Uterus (tissue), 4 donors: ENCODE results near the gene TIMM8A. TPM values are rescaled to one million over a fixed set of nuclear protein-coding genes. Genes with fewer than 3 reads are reported as not detected.
"Not testable (repeated sequence)": the region's sequence is repeated elsewhere in the genome, so short reads cannot be mapped to it uniquely, and the experiment has no call there.

Source experiments
- DNase-seq, 2 donors: peaks; one replicate each; pipeline ENCODE4 v3.0.0-alpha.2; 2019 to 2020
- H3K27ac ChIP-seq, 2 donors: fragments of 200-600 bp; sonication (generic); 1 replicate in 1 of 2; 2 replicates in 1 of 2; pipeline ENCODE4 v1.5.1; 2016 to 2018
- H3K27me3 ChIP-seq, 2 donors: fragments of 200-600 bp; sonication (generic); one replicate each; pipeline ENCODE4 v1.5.1; 2018 to 2019; ENCODE audit warnings: control low read depth in 1 of 2
- H3K36me3 ChIP-seq, 2 donors: fragments of 200-600 bp; sonication (generic); one replicate each; pipeline ENCODE4 v1.5.1; 2019; ENCODE audit warnings: control low read depth in 1 of 2
- H3K4me1 ChIP-seq, 2 donors: fragments of 200-600 bp; sonication (generic); one replicate each; pipeline ENCODE4 v1.5.1; 2018 to 2019; ENCODE audit warnings: control low read depth in 1 of 2
- H3K4me3 ChIP-seq, 2 donors: fragments of 200-600 bp; sonication (generic); 1 replicate in 1 of 2; 2 replicates in 1 of 2; pipeline ENCODE4 v1.5.1; 2018 to 2019; ENCODE audit warnings: mild to moderate bottlenecking in 1 of 2
- H3K9me3 ChIP-seq, 2 donors: fragments of 200-600 bp; sonication (generic); one replicate each; pipeline ENCODE4 v1.5.1; 2019; ENCODE audit warnings: control low read depth in 1 of 2
- CTCF ChIP-seq, 4 experiments: fragments of 200-600 bp in 2 of 4; fragments of 450-650 bp in 2 of 4; sonication (generic) in 2 of 4; IDR thresholded peaks; one replicate each; pipeline ENCODE4 v1.5.1; 2016 to 2019; ENCODE audit warnings: antibody characterized with exemption in 4 of 4, mild to moderate bottlenecking in 2 of 4, moderate library complexity in 1 of 4
- POLR2A ChIP-seq, 2 donors: fragments of 450-650 bp; IDR thresholded peaks; one replicate each; pipeline ENCODE4 v1.6.1; 2016; ENCODE audit warnings: antibody characterized with exemption in 2 of 2, mild to moderate bottlenecking in 1 of 2, moderate library complexity in 1 of 2
- intact Hi-C: fragments of 100-400 bp; cut with DNase I; formaldehyde crosslinking; loops from one replicate; pipeline ENCODE4 v1.15.1; 2023; ENCODE audit warnings: low total_unique reads
- total RNA-seq, 4 donors: library from RNA; depleted of rRNA in 3 of 4; stranded (reverse); fragments of >200 nt in 3 of 4; gene quantifications; one replicate each; pipeline versions ENCODE4 v1.1.0 to v1.2.4, GENCODE V29; 2014 to 2023
- donor health status: DM: yes; HTN: yes; CAD: no.

TIMM8A gene
- total RNA-seq, 4 donors from 2014 or later: 7.0 to 11.0 TPM; not detected in 2

- no peaks in the 10 kb centered on the region for H3K4me1 ChIP-seq
- no peaks in the 10 kb centered on the region for H3K9me3 ChIP-seq
- no peak overlapping the region for H3K27ac ChIP-seq
- no peak overlapping the region for H3K4me3 ChIP-seq
- no peaks in the 10 kb centered on the region for H3K36me3 ChIP-seq
- intact Hi-C loops: no loop called here
- TF ChIP-seq CTCF (IDR thresholded peaks at IDR 0.05) (no peak), POLR2A (IDR thresholded peaks at IDR 0.05) (no peak)
- no peaks in the 10 kb centered on the region for H3K27me3 ChIP-seq
- no peak for DNase-seq
Measured at GRCh38 chrX:101359966-101360365, 11.4 kb upstream of the TIMM8A start.

GRCh38 chrX:101357166-101357795 is 8.7 kb upstream of the TIMM8A start:
- Histone ChIP-seq H3K4me3 (no peak overlapping the region), H3K4me1 (no peaks in the 10 kb centered on the region), H3K27ac (no peak overlapping the region), H3K9me3 (no peaks in the 10 kb centered on the region), H3K36me3 (no peaks in the 10 kb centered on the region), H3K27me3 (no peaks in the 10 kb centered on the region)
- TF ChIP-seq POLR2A (IDR thresholded peaks at IDR 0.05): no peak
- TF ChIP-seq CTCF (IDR thresholded peaks at IDR 0.05): peak in 1 of 4 experiments; percentile 3
- intact Hi-C loops: no loop called here
- no peak for DNase-seq

- H3K9me3 ChIP-seq: no peaks in the 10 kb centered on the region
- peak overlapping the region; percentile 55 to 61 for H3K4me3 ChIP-seq
- H3K27me3 ChIP-seq: no peaks in the 10 kb centered on the region
- no peak for TF ChIP-seq POLR2A (IDR thresholded peaks at IDR 0.05)
- no peak for TF ChIP-seq CTCF (IDR thresholded peaks at IDR 0.05)
- H3K27ac ChIP-seq: peak overlapping the region; percentile 87 to 94
- no peaks in the 10 kb centered on the region for H3K4me1 ChIP-seq
- H3K36me3 ChIP-seq: no peaks in the 10 kb centered on the region
- DNase-seq: no peak
- intact Hi-C loops: no loop called here
Measured at GRCh38 chrX:101349193-101349562, 636 bp upstream of the TIMM8A start.

GRCh38 chrX:101347859-101348451 is 587 bp downstream of the TIMM8A start:
- Histone ChIP-seq H3K36me3 (no peaks in the 10 kb centered on the region), H3K27me3 (no peaks in the 10 kb centered on the region), H3K27ac (peak overlapping the region; percentile 87 to 94), H3K4me3 (peak overlapping the region; percentile 55 to 61), H3K9me3 (no peaks in the 10 kb centered on the region), H3K4me1 (no peaks in the 10 kb centered on the region)
- TF ChIP-seq CTCF (IDR thresholded peaks at IDR 0.05) (no peak), POLR2A (IDR thresholded peaks at IDR 0.05) (no peak)
- intact Hi-C loops: no loop called here
- peak in 1 of 2 donors; percentile 13 for DNase-seq

GRCh38 chrX:101337776-101338271 is 10.7 kb downstream of the TIMM8A start:
- H3K27me3 ChIP-seq: no peaks in the 10 kb centered on the region
- DNase-seq: no peak
- H3K27ac ChIP-seq: no peak overlapping the region
- H3K4me3 ChIP-seq: no peak overlapping the region
- intact Hi-C loops: no loop called here
- no peaks in the 10 kb centered on the region for H3K9me3 ChIP-seq
- H3K36me3 ChIP-seq: no peaks in the 10 kb centered on the region
- H3K4me1 ChIP-seq: no peaks in the 10 kb centered on the region
- TF ChIP-seq POLR2A (IDR thresholded peaks at IDR 0.05) (no peak), CTCF (IDR thresholded peaks at IDR 0.05) (no peak)

- DNase-seq, H3K27me3 ChIP-seq, H3K4me3 ChIP-seq, H3K27ac ChIP-seq, H3K4me1 ChIP-seq, H3K36me3 ChIP-seq, H3K9me3 ChIP-seq, intact Hi-C loops: not testable (repeated sequence)
Measured at GRCh38 chrX:101334310-101334709, 14.2 kb downstream of the TIMM8A start.

- H3K4me3 ChIP-seq, H3K9me3 ChIP-seq, DNase-seq, intact Hi-C loops, H3K27ac ChIP-seq, H3K4me1 ChIP-seq, H3K36me3 ChIP-seq, H3K27me3 ChIP-seq: not testable (repeated sequence)
Measured at GRCh38 chrX:101326600-101326999, 21.9 kb downstream of the TIMM8A start.
